ENCODE measurements around the gene IER2. TPM values are rescaled to one million over a fixed set of nuclear protein-coding genes. Genes with fewer than 3 reads are reported as not detected.
"Not testable (repeated sequence)": the region's sequence is repeated elsewhere in the genome, so short reads cannot be mapped to it uniquely, and the experiment has no call there.

Gene IER2
- polyA plus RNA-seq, 2 donors, result 52.1 to 101 TPM

DNA sequence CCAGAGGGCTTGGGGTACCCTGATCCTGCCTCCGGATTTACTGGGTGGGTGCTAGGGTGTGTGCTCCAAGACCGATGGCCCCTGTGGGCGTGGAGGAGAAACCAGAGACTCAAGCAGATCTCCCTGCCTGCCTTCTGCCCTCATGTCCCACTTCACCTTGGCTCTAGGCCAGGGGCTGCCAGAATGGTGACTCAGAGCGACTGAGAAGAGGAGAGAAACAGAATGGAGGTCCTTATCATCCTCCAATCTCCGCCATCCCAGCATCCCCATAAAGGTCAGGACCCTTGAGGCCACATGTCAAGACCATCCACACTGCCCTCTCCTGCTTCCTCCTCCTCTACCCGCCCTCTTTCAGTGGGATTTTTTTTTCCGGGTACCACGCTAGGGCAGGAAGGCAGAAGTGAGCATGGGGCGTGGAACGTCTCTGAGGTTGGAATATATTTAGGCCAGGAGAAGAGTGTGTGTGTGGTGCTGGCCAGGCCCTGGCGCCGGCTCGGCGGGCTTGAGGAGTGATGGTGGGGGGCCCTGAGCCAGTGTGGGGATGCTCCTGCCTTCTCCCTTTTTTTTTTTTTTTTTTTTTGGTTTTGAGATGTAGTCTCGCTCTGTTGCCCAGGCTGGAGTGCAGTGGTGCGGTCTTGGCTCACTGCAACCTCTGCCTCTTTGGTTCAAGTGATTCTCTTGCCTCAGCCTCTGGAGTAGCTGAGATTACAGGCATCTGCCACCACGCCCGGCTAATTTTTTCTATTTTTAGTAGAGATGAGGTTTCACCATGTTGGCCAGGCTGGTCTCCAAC, 22.3 kb downstream of the IER2 start:
- Histone ChIP-seq H3K36me3 (ENCODE audit: control insufficient read depth in 2 of 2, insufficient read depth in 2 of 2, low read length in 1 of 2) (no peaks in the 10 kb centered on the region), H3K9me3 (ENCODE audit: control insufficient read depth in 2 of 2, insufficient read depth in 1 of 2, low read depth in 1 of 2, low read length in 1 of 2) (no peaks in the 10 kb centered on the region), H3K4me1 (ENCODE audit: control insufficient read depth in 2 of 2, insufficient read depth in 2 of 2, low read length in 1 of 2) (peaks cover 9 to 15% of the 10 kb centered on the region in 2 donors), H3K27ac (ENCODE audit: low read depth in 2 of 2, low read length in 1 of 2) (peak overlapping the region; percentile 80 to 95), H3K4me3 (ENCODE audit: low read depth in 1 of 2, low read length in 2 of 2) (no peak overlapping the region), H3K27me3 (ENCODE audit: control insufficient read depth in 1 of 2, insufficient read depth in 2 of 2, low read length in 2 of 2) (no peaks in the 10 kb centered on the region)
- WGBS, 2 donors, result 50 to 54% methylated on average over 17 to 18 of the region's 18 CpGs

- no peak overlapping the region for H3K4me3 ChIP-seq (ENCODE audit: low read depth in 1 of 2, low read length in 2 of 2)
- WGBS, 2 donors, result 85 to 86% methylated on average over 12 of the region's 12 CpGs
- H3K36me3 ChIP-seq (ENCODE audit: control insufficient read depth in 2 of 2, insufficient read depth in 2 of 2, low read length in 1 of 2), result no peaks in the 10 kb centered on the region
- no peaks in the 10 kb centered on the region for H3K9me3 ChIP-seq (ENCODE audit: control insufficient read depth in 2 of 2, insufficient read depth in 1 of 2, low read depth in 1 of 2, low read length in 1 of 2)
- H3K27me3 ChIP-seq (ENCODE audit: control insufficient read depth in 1 of 2, insufficient read depth in 2 of 2, low read length in 2 of 2), result no peaks in the 10 kb centered on the region
- peaks cover 9 to 15% of the 10 kb centered on the region in 2 donors for H3K4me1 ChIP-seq (ENCODE audit: control insufficient read depth in 2 of 2, insufficient read depth in 2 of 2, low read length in 1 of 2)
- H3K27ac ChIP-seq (ENCODE audit: low read depth in 2 of 2, low read length in 1 of 2), result peak overlapping the region in 1 of 2 donors; percentile 95
Measured at GRCh38 chr19:13173139-13173737, 23.0 kb downstream of the IER2 start.

GRCh38 chr19:13176345-13176744, 26.1 kb downstream of the IER2 start:
- Histone ChIP-seq H3K4me3 (ENCODE audit: low read depth in 1 of 2, low read length in 2 of 2) (no peak overlapping the region), H3K9me3 (ENCODE audit: control insufficient read depth in 2 of 2, insufficient read depth in 1 of 2, low read depth in 1 of 2, low read length in 1 of 2) (no peaks in the 10 kb centered on the region), H3K4me1 (ENCODE audit: control insufficient read depth in 2 of 2, insufficient read depth in 2 of 2, low read length in 1 of 2) (peaks cover 4 to 12% of the 10 kb centered on the region in 2 donors), H3K27ac (ENCODE audit: low read depth in 2 of 2, low read length in 1 of 2) (no peak overlapping the region), H3K27me3 (ENCODE audit: control insufficient read depth in 1 of 2, insufficient read depth in 2 of 2, low read length in 2 of 2) (no peaks in the 10 kb centered on the region), H3K36me3 (ENCODE audit: control insufficient read depth in 2 of 2, insufficient read depth in 2 of 2, low read length in 1 of 2) (no peaks in the 10 kb centered on the region)
- WGBS, 2 donors, result 77 to 83% methylated on average over 8 of the region's 8 CpGs

GRCh38 chr19:13177584-13177983, 27.4 kb downstream of the IER2 start:
- 95% methylated on average over 5 of the region's 5 CpGs for WGBS, 2 donors

DNA sequence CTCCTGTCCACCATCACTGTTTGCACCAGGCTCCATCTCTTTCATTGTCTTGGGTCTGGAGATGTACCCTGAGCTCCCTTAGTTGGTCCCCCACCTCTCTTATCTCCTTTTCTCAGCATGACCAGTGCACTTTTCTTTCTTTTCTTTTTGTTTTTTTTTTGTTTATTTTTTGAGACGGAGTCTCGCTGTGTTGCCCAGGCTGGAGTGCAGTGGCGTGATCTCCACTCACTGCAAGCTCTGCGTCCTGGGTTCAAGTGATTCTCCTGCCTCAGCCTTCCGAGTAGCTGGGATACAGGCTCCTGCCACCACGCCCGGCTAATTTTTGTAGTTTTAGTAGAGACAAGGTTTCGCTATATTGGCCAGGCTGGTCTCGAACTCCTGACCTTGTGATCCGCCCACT, 28.1 kb downstream of the IER2 start:
- H3K4me1 ChIP-seq (ENCODE audit: control insufficient read depth in 2 of 2, insufficient read depth in 2 of 2, low read length in 1 of 2); H3K9me3 ChIP-seq (ENCODE audit: control insufficient read depth in 2 of 2, insufficient read depth in 1 of 2, low read depth in 1 of 2, low read length in 1 of 2); H3K4me3 ChIP-seq (ENCODE audit: low read depth in 1 of 2, low read length in 2 of 2); H3K36me3 ChIP-seq (ENCODE audit: control insufficient read depth in 2 of 2, insufficient read depth in 2 of 2, low read length in 1 of 2); H3K27ac ChIP-seq (ENCODE audit: low read depth in 2 of 2, low read length in 1 of 2); H3K27me3 ChIP-seq (ENCODE audit: control insufficient read depth in 1 of 2, insufficient read depth in 2 of 2, low read length in 2 of 2): not testable (repeated sequence)
- WGBS, 2 donors, result 93% methylated on average over 10 of the region's 10 CpGs

More at GRCh38 chr19:13177584-13177983, 27.4 kb downstream of the IER2 start:
- peaks cover 0 to 10% of the 10 kb centered on the region in 2 donors for H3K4me1 ChIP-seq (ENCODE audit: control insufficient read depth in 2 of 2, insufficient read depth in 2 of 2, low read length in 1 of 2)
- H3K27ac ChIP-seq (ENCODE audit: low read depth in 2 of 2, low read length in 1 of 2); H3K4me3 ChIP-seq (ENCODE audit: low read depth in 1 of 2, low read length in 2 of 2); H3K27me3 ChIP-seq (ENCODE audit: control insufficient read depth in 1 of 2, insufficient read depth in 2 of 2, low read length in 2 of 2); H3K9me3 ChIP-seq (ENCODE audit: control insufficient read depth in 2 of 2, insufficient read depth in 1 of 2, low read depth in 1 of 2, low read length in 1 of 2); H3K36me3 ChIP-seq (ENCODE audit: control insufficient read depth in 2 of 2, insufficient read depth in 2 of 2, low read length in 1 of 2): not testable (repeated sequence)

GRCh38 chr19:13181747-13182388, 31.7 kb downstream of the IER2 start:
- Histone ChIP-seq H3K4me3 (ENCODE audit: low read depth in 1 of 2, low read length in 2 of 2) (no peak overlapping the region), H3K27ac (ENCODE audit: low read depth in 2 of 2, low read length in 1 of 2) (peak overlapping the region in 1 of 2 donors; percentile 0), H3K4me1 (ENCODE audit: control insufficient read depth in 2 of 2, insufficient read depth in 2 of 2, low read length in 1 of 2) (peaks cover 0 to 6% of the 10 kb centered on the region in 2 donors), H3K27me3 (ENCODE audit: control insufficient read depth in 1 of 2, insufficient read depth in 2 of 2, low read length in 2 of 2) (no peaks in the 10 kb centered on the region), H3K36me3 (ENCODE audit: control insufficient read depth in 2 of 2, insufficient read depth in 2 of 2, low read length in 1 of 2) (no peaks in the 10 kb centered on the region), H3K9me3 (ENCODE audit: control insufficient read depth in 2 of 2, insufficient read depth in 1 of 2, low read depth in 1 of 2, low read length in 1 of 2) (no peaks in the 10 kb centered on the region)
- 12 to 14% methylated on average over 16 of the region's 16 CpGs for WGBS, 2 donors

DNA sequence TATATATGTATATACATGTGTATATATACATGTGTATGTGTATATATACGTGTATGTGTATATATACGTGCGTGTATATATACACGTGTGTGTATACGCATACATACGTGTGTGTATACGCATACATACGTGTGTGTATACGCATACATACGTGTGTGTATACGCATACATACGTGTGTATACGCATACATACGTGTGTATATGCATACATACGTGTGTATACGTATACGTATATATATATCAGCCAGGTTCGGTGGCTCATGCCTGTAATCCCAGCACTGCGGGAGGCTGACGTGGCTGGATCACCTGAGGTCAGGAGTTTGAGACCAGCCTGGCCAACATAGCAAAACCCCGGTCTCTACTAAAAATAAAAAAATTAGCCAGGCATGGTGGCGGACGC, 34.7 kb downstream of the IER2 start:
- not testable (repeated sequence) for H3K27me3 ChIP-seq (ENCODE audit: control insufficient read depth in 1 of 2, insufficient read depth in 2 of 2, low read length in 2 of 2); H3K27ac ChIP-seq (ENCODE audit: low read depth in 2 of 2, low read length in 1 of 2); H3K4me1 ChIP-seq (ENCODE audit: control insufficient read depth in 2 of 2, insufficient read depth in 2 of 2, low read length in 1 of 2); H3K4me3 ChIP-seq (ENCODE audit: low read depth in 1 of 2, low read length in 2 of 2); H3K9me3 ChIP-seq (ENCODE audit: control insufficient read depth in 2 of 2, insufficient read depth in 1 of 2, low read depth in 1 of 2, low read length in 1 of 2); H3K36me3 ChIP-seq (ENCODE audit: control insufficient read depth in 2 of 2, insufficient read depth in 2 of 2, low read length in 1 of 2)
- WGBS, 2 donors, result 77 to 93% methylated on average over 23 of the region's 23 CpGs

DNA sequence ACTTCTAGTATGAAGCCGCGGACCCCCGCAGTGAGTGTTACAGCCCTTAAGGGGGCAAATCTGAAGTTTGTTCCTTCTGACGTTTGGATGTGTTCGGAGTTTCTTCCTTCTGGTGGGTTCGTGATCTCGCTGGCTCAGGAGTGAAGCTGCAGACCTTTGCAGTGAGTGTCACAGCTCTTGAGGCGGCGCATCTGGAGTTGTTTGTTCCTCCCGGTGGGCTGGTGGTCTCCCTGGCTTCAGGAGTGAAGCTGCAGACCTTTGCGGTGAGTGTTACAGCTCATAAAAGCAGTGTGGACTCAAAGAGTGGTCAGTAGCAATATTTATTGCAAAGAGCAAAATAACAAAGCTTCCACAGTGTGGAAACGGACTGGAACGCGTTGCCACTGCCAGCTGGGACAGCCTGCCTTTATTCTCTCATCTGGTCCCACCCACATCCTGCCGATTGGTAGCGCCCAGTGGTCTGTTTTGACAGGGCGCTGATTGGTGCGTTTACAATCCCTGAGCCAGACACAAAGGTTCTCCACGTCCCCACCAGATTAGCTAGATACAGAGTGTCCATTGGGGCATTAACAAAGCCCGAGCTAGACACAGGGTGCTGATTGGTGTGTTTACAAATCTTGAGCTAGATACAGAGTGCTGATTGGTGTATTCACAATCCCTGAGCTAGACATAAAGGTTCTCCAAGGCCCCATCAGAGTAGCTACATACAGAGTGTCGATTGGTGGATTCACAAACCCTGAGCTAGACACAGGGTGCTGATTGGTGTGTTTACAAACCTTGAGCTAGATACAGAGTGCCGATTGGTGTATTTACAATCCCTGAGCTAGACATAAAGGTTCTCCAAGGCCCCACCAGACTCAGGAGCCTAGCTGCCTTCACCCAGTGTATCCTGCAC, 35.8 kb downstream of the IER2 start:
- not testable (repeated sequence) for H3K27ac ChIP-seq (ENCODE audit: low read depth in 2 of 2, low read length in 1 of 2); H3K9me3 ChIP-seq (ENCODE audit: control insufficient read depth in 2 of 2, insufficient read depth in 1 of 2, low read depth in 1 of 2, low read length in 1 of 2); H3K4me1 ChIP-seq (ENCODE audit: control insufficient read depth in 2 of 2, insufficient read depth in 2 of 2, low read length in 1 of 2); H3K36me3 ChIP-seq (ENCODE audit: control insufficient read depth in 2 of 2, insufficient read depth in 2 of 2, low read length in 1 of 2); H3K4me3 ChIP-seq (ENCODE audit: low read depth in 1 of 2, low read length in 2 of 2); H3K27me3 ChIP-seq (ENCODE audit: control insufficient read depth in 1 of 2, insufficient read depth in 2 of 2, low read length in 2 of 2)
- WGBS, 2 donors, result 77 to 85% methylated on average over 22 of the region's 22 CpGs

- 90 to 94% methylated on average over 36 to 38 of the region's 38 CpGs for WGBS, 2 donors
- H3K27ac ChIP-seq (ENCODE audit: low read depth in 2 of 2, low read length in 1 of 2); H3K4me1 ChIP-seq (ENCODE audit: control insufficient read depth in 2 of 2, insufficient read depth in 2 of 2, low read length in 1 of 2); H3K9me3 ChIP-seq (ENCODE audit: control insufficient read depth in 2 of 2, insufficient read depth in 1 of 2, low read depth in 1 of 2, low read length in 1 of 2); H3K27me3 ChIP-seq (ENCODE audit: control insufficient read depth in 1 of 2, insufficient read depth in 2 of 2, low read length in 2 of 2); H3K4me3 ChIP-seq (ENCODE audit: low read depth in 1 of 2, low read length in 2 of 2); H3K36me3 ChIP-seq (ENCODE audit: control insufficient read depth in 2 of 2, insufficient read depth in 2 of 2, low read length in 1 of 2): not testable (repeated sequence)
Measured at GRCh38 chr19:13186688-13187087, 36.5 kb downstream of the IER2 start.
